GM19397 (cell line): ENCODE results near the gene GADL1.

Experiments
- ATAC-seq: cut with Tn5 transposase; IDR thresholded peaks from one replicate; pipeline ENCODE4 v1.9.1; 2021; ENCODE audit warnings: mild to moderate bottlenecking, moderate library complexity; ENCODE audit not compliant: unreplicated experiment

Gene GADL1

GRCh38 chr3:30698549-30698948, 195.9 kb downstream of the GADL1 start:
- no peak for ATAC-seq

- ATAC-seq: no peak
These were observed 197.6 kb downstream of the GADL1 start for GRCh38 chr3:30696896-30697295.

GRCh38 chr3:30696403-30696819, 198.1 kb downstream of the GADL1 start:
- no peak for ATAC-seq

DNA sequence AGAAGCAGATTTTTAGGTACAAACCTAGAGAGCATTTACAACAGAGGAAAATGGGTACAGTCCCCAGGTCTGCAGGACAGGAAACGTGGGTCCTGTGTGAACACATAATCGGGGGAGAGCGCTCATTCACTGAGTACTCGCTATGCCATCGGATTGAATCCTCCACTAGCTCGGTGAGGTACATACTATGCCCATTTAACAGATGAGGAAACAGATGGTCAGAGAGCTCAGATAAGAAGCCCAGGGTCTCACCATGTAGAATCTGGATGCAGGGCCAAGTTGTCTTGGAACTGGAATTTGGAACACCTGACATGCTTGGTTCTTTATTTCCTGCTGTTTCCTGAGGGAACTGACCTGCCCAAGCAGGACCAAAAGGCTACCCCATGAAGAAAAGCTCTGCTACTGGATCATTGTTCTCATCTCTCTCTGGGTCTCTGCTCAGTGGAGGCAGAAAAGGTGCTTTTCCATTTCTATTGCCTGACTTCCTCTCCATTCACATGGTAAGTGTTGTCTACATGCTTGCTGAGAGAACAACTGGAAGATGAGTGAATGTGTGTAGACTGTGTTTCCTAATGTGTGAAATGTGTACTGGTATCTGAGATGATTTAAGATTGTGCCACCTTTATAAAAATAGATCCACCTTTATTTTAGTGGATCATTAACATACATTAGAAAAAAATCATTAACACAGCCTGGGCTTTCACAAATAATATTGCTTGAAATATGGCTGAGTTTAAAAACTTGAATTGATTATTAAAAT, 199.0 kb downstream of the GADL1 start:
- ATAC-seq: no peak

DNA sequence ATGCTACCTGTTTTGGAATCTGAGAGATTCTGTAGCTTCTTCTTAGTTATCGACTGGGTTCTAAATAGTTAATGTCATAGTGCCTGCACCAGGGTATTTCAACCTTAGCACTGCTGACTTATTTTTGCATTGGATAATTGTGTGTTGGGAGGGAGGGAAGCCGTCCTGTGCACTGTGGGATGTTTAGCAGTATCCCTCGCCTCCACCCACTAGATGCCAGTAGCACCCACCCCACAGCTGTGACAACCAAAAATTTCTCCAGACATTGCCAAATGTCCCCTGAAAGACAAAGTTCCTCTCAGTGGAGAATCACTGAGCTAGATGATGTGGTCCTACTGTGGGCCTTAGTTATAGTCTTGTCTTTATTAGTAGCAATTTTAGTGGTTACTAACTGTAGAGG, 199.8 kb downstream of the GADL1 start:
- ATAC-seq: no peak

DNA sequence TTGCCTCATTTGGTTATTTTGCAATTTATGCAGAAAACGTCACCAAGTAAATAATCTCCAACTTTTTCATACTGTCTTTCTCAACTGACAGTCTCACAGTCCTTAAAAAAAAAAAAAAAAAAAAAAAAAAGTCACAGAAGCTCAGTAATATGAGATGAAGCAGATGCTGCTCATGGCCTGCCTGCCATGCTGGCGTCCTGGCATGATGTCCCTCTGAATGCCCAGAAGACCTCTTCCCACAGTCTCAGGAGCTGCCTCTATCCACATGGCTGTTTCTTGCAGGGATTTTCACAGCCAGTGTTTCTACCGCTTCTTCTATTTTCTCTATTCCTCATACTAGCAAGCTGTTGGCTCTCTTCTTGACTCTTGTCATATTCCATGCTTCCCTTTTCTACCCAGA, 200.3 kb downstream of the GADL1 start:
- no peak for ATAC-seq

- peak; percentile 81 for ATAC-seq
These were observed 200.9 kb downstream of the GADL1 start for GRCh38 chr3:30693470-30694120.

DNA sequence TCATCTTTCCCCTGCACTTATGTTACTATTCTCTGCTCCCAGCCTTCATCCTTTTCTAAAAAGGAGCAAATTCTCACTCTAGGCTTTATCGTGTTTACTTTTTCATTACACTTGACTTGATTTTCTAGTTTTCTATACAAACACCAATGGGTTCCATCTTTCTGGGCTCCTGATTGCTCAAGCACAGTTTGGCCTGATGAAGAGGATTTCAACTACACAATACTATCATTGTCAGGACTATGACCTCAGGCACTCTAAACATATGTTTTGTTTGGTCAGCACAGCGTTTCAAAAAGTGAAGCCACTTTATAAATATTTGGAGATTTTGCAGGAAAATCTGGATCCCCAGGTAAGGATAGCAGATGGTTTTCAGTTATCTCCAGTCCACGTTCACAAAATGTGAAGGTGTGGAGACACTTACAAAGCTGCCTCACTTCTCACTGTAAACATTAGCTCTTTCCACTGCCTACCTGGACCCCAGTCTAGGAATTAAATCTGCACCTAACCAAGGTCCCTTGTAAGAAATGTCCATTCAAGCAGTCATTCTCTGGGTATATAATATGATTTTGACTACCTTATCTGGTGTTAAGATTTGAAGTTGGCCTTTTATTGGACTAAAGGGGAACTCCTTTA, 201.8 kb downstream of the GADL1 start:
- no peak for ATAC-seq

DNA sequence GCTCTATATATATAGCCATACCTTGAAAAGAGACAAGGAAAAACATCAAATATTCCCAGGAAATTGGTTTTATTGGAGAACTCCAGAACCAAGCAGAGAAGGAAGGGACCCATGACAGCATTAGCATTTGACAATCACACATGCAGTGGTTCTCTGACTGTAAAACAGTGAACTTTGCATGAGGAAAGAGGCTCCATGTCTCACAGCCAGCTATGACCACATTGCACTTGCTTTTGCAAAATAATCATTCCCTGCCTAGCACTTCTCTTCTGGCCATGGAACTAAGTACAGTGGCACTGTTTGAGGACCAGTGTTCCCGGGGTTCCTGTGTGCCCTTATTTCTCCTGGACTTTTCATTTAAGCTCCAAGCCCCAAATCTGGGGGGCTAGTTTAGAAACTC, 202.5 kb downstream of the GADL1 start:
- no peak for ATAC-seq

GRCh38 chr3:30691249-30691880, 203.1 kb downstream of the GADL1 start:
- no peak for ATAC-seq

DNA sequence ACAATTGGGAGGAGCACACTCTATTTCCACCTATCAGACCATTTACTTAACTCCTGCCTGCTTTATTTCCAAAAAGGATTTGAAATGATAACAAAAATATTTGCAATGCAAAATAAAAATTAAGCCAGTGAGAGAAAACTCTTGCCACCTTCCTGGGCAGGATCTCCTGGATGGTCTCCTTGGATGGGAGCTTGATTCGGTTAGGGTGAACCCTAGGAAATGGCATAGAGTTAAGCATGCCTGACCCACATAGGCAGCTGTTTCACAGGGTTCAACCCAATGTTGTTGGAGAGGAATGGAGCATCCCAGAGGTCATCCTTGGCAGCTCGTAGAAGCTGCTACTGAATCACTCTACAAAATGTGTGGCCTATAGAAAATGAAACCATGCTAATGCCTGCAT, 204.3 kb downstream of the GADL1 start:
- ATAC-seq: no peak

DNA sequence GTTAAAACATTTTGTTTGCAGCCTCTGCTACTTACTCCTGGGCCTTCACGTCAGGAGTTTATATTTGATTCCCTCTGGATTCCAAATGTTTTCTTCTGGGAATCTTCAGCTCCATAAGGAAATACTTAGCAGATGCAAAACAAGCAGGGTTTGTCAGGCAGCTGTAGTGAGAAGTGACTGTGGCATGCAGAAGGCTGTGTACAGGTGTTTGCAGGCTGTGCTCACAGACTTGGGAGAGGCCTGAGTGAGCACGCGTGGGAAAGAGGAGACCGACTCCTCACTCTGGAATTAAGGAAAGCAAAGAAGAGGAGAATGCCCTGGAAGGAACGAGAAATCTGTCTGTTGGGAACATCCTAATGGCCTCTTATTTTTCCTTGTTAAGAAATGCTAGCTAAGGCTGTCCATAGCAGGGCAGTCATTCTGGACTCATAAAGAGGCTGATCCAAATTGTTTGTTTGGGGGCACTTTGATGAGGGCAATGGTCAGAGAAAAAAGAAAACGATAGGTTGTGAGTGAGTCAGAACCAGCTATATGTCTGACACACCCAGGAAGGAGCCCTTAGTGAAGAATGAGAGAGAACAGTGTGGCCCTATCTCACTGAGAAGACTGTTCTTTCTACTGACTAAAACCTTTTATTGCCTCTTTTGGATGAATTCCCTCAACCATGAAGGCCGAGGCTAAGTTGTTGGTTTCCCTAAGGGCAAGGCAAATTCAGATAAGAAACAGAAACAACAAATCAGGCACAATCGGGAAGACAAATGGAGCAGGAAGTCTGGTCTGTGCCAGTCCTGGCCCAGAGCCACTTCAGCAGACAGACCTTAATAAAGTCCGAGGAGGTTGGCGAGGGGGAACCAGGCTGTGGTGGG, 205.5 kb downstream of the GADL1 start:
- ATAC-seq: no peak

DNA sequence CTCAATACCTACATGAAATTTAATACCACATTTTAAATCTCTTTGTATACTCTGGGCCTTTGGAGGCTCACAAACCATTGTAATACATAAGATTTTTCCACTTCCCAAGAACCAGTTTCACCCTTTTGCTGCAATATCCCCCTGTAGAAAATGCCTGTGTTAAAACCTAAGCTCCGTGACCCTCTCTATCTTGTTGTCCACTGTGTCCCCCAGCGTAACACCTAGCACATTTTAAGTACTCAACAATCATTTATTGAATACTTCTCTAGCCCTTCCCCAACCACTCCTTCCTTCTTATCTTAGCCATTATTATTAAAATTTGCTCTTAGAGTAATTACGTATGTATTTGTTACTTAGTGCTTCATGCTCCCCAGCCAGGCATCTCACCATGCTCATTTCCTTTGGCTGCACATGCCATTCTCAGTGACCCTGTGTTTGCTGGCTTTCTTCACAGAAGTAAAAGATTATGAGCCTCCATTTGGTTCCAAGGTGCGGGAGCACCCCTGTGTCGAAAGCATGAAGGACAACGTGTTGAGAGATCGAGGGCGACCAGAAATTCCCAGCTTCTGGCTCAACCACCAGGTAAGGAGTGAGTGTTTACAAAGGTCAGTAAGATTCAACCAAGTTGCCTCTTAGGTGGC, 206.4 kb downstream of the GADL1 start:
- ATAC-seq: no peak

- ATAC-seq: no peak
These were observed 207.7 kb downstream of the GADL1 start for GRCh38 chr3:30686799-30687198.

- no peak for ATAC-seq
These were observed 208.3 kb downstream of the GADL1 start for GRCh38 chr3:30686176-30686575.

DNA sequence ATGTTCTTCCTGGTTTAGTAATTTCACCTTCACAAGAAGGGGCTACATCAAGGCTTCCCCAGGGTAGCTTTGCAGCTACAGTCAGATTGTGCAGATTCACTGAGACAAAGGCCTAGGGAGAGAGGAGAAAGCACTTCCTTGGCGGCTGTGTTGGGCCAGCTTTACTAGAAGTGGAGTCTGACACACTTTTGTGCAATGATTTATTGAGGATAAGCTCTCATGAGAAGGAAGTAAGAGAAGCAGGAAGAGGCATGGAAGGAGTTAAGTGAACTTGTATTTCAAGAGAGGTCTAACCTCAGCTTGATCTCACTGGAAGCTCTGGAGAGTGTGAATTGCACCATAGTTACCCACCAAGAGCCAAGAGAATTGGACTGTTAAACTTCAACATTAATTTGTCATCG, 209.2 kb downstream of the GADL1 start:
- no peak for ATAC-seq

DNA sequence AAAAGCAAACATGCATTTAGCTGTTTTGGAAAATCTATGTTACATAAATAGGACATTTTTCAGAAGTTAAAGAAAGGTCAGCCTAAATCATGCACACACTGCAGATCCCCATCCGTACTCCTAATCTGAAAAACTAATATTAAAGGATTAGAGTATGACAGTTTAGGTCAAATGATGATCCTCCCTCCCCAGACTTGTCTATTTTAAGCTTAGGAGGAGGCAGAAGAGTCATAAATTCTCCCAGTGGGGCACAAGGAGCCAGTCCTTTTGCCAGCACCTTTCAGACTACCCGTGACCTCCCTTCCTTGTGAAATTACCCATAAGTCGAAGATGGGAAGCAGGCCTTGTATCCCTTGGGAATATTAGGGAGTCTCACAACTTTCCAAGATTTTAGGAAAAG, 210.1 kb downstream of the GADL1 start:
- no peak for ATAC-seq

- ATAC-seq: no peak
These were observed 210.7 kb downstream of the GADL1 start for GRCh38 chr3:30683769-30684168.

GRCh38 chr3:30682434-30683155, 211.9 kb downstream of the GADL1 start:
- no peak for ATAC-seq
